GM23338 (cell line): ENCODE data around the gene UBE2E2. TPM values are rescaled to one million over a fixed set of nuclear protein-coding genes. Genes with fewer than 3 reads are reported as not detected.

Source experiments
- ATAC-seq: fragments of 200-7000 bp; cut with Tn5 transposase; 3 replicates; pipeline ENCODE4 v1.9.1; 2020
- DNase-seq: peaks from one replicate; pipeline ENCODE4 v3.0.0-alpha.2; 2015; ENCODE audit warnings: low spot score
- H2AFZ ChIP-seq: fragments of 200-600 bp; sonication (generic); 2 replicates; pipeline ENCODE4 v1.8.0; 2016; ENCODE audit warnings: antibody characterized with exemption, mild to moderate bottlenecking, moderate library complexity
- H3F3A ChIP-seq: fragments of 200-600 bp; sonication (generic); replicated peaks from 2 replicates; pipeline ENCODE4 v1.8.0; 2017; ENCODE audit warnings: antibody characterized with exemption, mixed run types, low read depth
- H3K27ac ChIP-seq: fragments of 200-600 bp; sonication (generic); 2 replicates; pipeline ENCODE4 v1.6.1; 2016; ENCODE audit warnings: low read depth
- H3K27me3 ChIP-seq: fragments of 200-600 bp; sonication (generic); 2 replicates; pipeline ENCODE4 v1.8.0; 2016; ENCODE audit warnings: mild to moderate bottlenecking, mixed run types, moderate library complexity; ENCODE audit not compliant: insufficient read depth
- H3K36me3 ChIP-seq: fragments of 200-600 bp; sonication (generic); 2 replicates; pipeline ENCODE4 v1.8.0; 2016; ENCODE audit warnings: mild to moderate bottlenecking; ENCODE audit not compliant: insufficient read depth
- H3K4me1 ChIP-seq: fragments of 200-600 bp; sonication (generic); 2 replicates; pipeline ENCODE4 v1.8.0; 2016; ENCODE audit warnings: mild to moderate bottlenecking, moderate library complexity; ENCODE audit not compliant: insufficient read depth
- H3K4me2 ChIP-seq: fragments of 200-600 bp; sonication (generic); 2 replicates; pipeline ENCODE4 v1.7.1; 2017; ENCODE audit warnings: mixed run types
- H3K4me3 ChIP-seq: fragments of 200-600 bp; sonication (generic); 2 replicates; pipeline ENCODE4 v1.6.1; 2016; ENCODE audit warnings: mixed run types
- H3K79me2 ChIP-seq: fragments of 200-600 bp; sonication (generic); replicated peaks from 2 replicates; pipeline ENCODE4 v1.8.0; 2017; ENCODE audit warnings: mild to moderate bottlenecking; ENCODE audit not compliant: insufficient read depth
- H3K9me2 ChIP-seq: fragments of 200-600 bp; sonication (generic); 2 replicates; pipeline ENCODE4 v1.8.0; 2017; ENCODE audit not compliant: insufficient read depth
- H4K20me1 ChIP-seq: fragments of 200-600 bp; sonication (generic); replicated peaks from 2 replicates; pipeline ENCODE4 v1.8.0; 2017; ENCODE audit warnings: mild to moderate bottlenecking; ENCODE audit not compliant: insufficient read depth
- H3K27ac Mint-ChIP-seq: 2 replicates; pipeline ENCODE4 v1.8.0; 2020; ENCODE audit warnings: inconsistent platforms, mild to moderate bottlenecking, moderate library complexity, mixed read lengths
- H3K27me3 Mint-ChIP-seq: 3 replicates; pipeline ENCODE4 v1.8.0; 2022; ENCODE audit warnings: low read depth, mild to moderate bottlenecking, moderate library complexity, mixed read lengths, inconsistent platforms; ENCODE audit not compliant: insufficient read depth, poor library complexity
- H3K36me3 Mint-ChIP-seq: 3 replicates; pipeline ENCODE4 v1.8.0; 2021; ENCODE audit warnings: low read depth, mild to moderate bottlenecking, inconsistent platforms, moderate library complexity, mixed read lengths
- H3K4me1 Mint-ChIP-seq: 3 replicates; pipeline ENCODE4 v1.8.0; 2020; ENCODE audit warnings: mild to moderate bottlenecking, inconsistent platforms, mixed read lengths
- H3K4me3 Mint-ChIP-seq: 3 replicates; pipeline ENCODE4 v1.8.0; 2021; ENCODE audit warnings: moderate library complexity, mild to moderate bottlenecking, inconsistent platforms, mixed read lengths
- H3K9me3 Mint-ChIP-seq: 3 replicates; pipeline ENCODE4 v1.8.0; 2020; ENCODE audit warnings: moderate library complexity, mild to moderate bottlenecking, inconsistent platforms, mixed read lengths
- CREB1 ChIP-seq: fragments of 250-450 bp; sonication (Bioruptor Pico); IDR thresholded peaks from 2 replicates; pipeline ENCODE4 v1.5.0; 2020; ENCODE audit warnings: low read depth, mild to moderate bottlenecking, moderate library complexity
- ETS1 ChIP-seq: IDR thresholded peaks from 2 replicates; pipeline ENCODE4 v1.6.1; 2016; ENCODE audit warnings: antibody characterized with exemption
- EZH2 ChIP-seq: fragments of 200-600 bp; sonication (generic); IDR thresholded peaks from one replicate; pipeline ENCODE4 v1.8.0; 2017; ENCODE audit warnings: antibody characterized with exemption, mild to moderate bottlenecking, low read depth; ENCODE audit not compliant: unreplicated experiment
- EZH2phosphoT487 ChIP-seq: fragments of 200-600 bp; sonication (generic); IDR thresholded peaks from one replicate; pipeline ENCODE4 v1.8.1; 2018; ENCODE audit warnings: antibody characterized with exemption; ENCODE audit not compliant: unreplicated experiment
- JUNB ChIP-seq: IDR thresholded peaks from one replicate; pipeline ENCODE4 v1.6.1; 2016; ENCODE audit warnings: antibody characterized with exemption; ENCODE audit not compliant: unreplicated experiment
- NANOG ChIP-seq: IDR thresholded peaks from 2 replicates; pipeline ENCODE4 v1.6.1; 2016; ENCODE audit warnings: antibody characterized with exemption, borderline replicate concordance
- POLR2AphosphoS5 ChIP-seq: IDR thresholded peaks from 2 replicates; pipeline ENCODE4 v1.6.1; 2016; ENCODE audit warnings: antibody characterized with exemption, low read depth
- REST ChIP-seq: IDR thresholded peaks from one replicate; pipeline ENCODE4 v1.6.1; 2018; ENCODE audit warnings: antibody characterized with exemption; ENCODE audit not compliant: unreplicated experiment
- STAT1 ChIP-seq: IDR thresholded peaks from one replicate; pipeline ENCODE4 v1.6.1; 2016; ENCODE audit warnings: antibody characterized with exemption; ENCODE audit not compliant: unreplicated experiment
- ZNF114 ChIP-seq: fragments of 250-450 bp; sonication (Bioruptor Pico); IDR thresholded peaks from 2 replicates; pipeline ENCODE4 v1.5.0; 2020; ENCODE audit warnings: mild to moderate bottlenecking, moderate library complexity
- ZNF331 ChIP-seq: fragments of 250-450 bp; sonication (Bioruptor Pico); IDR thresholded peaks from 2 replicates; pipeline ENCODE4 v1.5.0; 2020; ENCODE audit warnings: low read depth, mild to moderate bottlenecking, moderate library complexity
- polyA plus RNA-seq: library from polyadenylated mRNA; unstranded; fragments of >200 nt; fragmentation: Nextera tagmentation; extraction: Ambion mirVana; gene quantifications from 2 replicates; pipeline ENCODE4 v1.2.1, GENCODE V29; 2016
- total RNA-seq: library from RNA; depleted of rRNA; stranded (reverse); fragments of >200 nt; shearing (Covaris generic); gene quantifications from 2 replicates; pipeline ENCODE4 v1.2.3, GENCODE V29; 2014
- TF ChIP-seq, protein P1 (sequence below): fragments of 250-450 bp; sonication (Bioruptor Pico); IDR thresholded peaks from 2 replicates; pipeline ENCODE4 v1.5.0; 2020; ENCODE audit warnings: mild to moderate bottlenecking, moderate library complexity
- TF ChIP-seq, protein P2 (sequence below), 2 experiments: fragments of 200-600 bp in 1 of 2; sonication (generic) in 1 of 2; conservative IDR thresholded peaks; 2 replicates each; pipeline versions ENCODE4 v1.5.1 to v1.6.1; 2016 to 2017; ENCODE audit warnings: antibody characterized with exemption in 2 of 2, low read depth in 2 of 2, mild to moderate bottlenecking in 2 of 2, moderate library complexity in 1 of 2

The UBE2E2 gene
- total and polyA plus RNA-seq, 2 experiments from 2014 or later: 86.9 to 169 TPM

DNA sequence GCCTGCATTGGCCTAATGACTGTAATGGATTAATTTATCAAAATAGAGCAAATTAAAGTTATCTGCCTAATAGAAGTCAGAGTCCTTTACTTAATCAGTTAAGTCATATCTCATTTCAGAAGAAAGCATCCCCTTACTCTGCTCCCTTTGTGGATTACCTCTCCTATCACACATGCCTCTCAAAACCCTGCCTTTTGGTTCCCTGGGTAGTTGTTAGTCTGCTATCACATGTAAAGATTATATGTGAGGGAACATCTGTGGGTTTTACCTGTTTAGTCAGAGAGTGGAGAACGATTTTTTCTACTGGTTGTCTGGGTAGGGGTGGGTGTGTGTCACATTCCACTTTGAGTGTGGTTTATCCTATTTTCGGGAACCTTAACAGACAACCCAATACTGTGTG lies 16.4 kb downstream of the UBE2E2 start:
- H3F3A ChIP-seq: no peaks in the 10 kb centered on the region
- no peaks in the 10 kb centered on the region for H3K27me3 Mint-ChIP-seq
- peaks cover 4% of the 10 kb centered on the region; the same call in 1 of the 2 replicates for H3K9me2 ChIP-seq
- TF ChIP-seq NANOG (no peak), EZH2 (no peak), ZNF114 (CRISPR knock-in tag) (no peak), STAT1 (no peak), ZNF331 (CRISPR knock-in tag) (no peak), REST (no peak), ETS1 (no peak), EZH2phosphoT487 (no peak), POLR2AphosphoS5 (no peak), CREB1 (CRISPR knock-in tag) (no peak), JUNB (no peak)
- TF ChIP-seq, protein P1, sequence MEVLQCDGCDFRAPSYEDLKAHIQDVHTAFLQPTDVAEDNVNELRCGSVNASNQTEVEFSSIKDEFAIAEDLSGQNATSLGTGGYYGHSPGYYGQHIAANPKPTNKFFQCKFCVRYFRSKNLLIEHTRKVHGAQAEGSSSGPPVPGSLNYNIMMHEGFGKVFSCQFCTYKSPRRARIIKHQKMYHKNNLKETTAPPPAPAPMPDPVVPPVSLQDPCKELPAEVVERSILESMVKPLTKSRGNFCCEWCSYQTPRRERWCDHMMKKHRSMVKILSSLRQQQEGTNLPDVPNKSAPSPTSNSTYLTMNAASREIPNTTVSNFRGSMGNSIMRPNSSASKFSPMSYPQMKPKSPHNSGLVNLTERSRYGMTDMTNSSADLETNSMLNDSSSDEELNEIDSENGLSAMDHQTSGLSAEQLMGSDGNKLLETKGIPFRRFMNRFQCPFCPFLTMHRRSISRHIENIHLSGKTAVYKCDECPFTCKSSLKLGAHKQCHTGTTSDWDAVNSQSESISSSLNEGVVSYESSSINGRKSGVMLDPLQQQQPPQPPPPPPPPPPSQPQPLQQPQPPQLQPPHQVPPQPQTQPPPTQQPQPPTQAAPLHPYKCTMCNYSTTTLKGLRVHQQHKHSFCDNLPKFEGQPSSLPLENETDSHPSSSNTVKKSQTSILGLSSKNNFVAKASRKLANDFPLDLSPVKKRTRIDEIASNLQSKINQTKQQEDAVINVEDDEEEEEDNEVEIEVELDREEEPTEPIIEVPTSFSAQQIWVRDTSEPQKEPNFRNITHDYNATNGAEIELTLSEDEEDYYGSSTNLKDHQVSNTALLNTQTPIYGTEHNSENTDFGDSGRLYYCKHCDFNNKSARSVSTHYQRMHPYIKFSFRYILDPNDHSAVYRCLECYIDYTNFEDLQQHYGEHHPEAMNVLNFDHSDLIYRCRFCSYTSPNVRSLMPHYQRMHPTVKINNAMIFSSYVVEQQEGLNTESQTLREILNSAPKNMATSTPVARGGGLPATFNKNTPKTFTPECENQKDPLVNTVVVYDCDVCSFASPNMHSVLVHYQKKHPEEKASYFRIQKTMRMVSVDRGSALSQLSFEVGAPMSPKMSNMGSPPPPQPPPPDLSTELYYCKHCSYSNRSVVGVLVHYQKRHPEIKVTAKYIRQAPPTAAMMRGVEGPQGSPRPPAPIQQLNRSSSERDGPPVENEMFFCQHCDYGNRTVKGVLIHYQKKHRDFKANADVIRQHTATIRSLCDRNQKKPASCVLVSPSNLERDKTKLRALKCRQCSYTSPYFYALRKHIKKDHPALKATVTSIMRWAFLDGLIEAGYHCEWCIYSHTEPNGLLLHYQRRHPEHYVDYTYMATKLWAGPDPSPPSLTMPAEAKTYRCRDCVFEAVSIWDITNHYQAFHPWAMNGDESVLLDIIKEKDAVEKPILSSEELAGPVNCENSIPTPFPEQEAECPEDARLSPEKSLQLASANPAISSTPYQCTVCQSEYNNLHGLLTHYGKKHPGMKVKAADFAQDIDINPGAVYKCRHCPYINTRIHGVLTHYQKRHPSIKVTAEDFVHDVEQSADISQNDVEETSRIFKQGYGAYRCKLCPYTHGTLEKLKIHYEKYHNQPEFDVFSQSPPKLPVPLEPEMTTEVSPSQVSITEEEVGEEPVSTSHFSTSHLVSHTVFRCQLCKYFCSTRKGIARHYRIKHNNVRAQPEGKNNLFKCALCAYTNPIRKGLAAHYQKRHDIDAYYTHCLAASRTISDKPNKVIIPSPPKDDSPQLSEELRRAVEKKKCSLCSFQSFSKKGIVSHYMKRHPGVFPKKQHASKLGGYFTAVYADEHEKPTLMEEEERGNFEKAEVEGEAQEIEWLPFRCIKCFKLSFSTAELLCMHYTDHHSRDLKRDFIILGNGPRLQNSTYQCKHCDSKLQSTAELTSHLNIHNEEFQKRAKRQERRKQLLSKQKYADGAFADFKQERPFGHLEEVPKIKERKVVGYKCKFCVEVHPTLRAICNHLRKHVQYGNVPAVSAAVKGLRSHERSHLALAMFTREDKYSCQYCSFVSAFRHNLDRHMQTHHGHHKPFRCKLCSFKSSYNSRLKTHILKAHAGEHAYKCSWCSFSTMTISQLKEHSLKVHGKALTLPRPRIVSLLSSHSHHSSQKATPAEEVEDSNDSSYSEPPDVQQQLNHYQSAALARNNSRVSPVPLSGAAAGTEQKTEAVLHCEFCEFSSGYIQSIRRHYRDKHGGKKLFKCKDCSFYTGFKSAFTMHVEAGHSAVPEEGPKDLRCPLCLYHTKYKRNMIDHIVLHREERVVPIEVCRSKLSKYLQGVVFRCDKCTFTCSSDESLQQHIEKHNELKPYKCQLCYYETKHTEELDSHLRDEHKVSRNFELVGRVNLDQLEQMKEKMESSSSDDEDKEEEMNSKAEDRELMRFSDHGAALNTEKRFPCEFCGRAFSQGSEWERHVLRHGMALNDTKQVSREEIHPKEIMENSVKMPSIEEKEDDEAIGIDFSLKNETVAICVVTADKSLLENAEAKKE (CRISPR knock-in tag): no peak
- TF ChIP-seq, protein P2, sequence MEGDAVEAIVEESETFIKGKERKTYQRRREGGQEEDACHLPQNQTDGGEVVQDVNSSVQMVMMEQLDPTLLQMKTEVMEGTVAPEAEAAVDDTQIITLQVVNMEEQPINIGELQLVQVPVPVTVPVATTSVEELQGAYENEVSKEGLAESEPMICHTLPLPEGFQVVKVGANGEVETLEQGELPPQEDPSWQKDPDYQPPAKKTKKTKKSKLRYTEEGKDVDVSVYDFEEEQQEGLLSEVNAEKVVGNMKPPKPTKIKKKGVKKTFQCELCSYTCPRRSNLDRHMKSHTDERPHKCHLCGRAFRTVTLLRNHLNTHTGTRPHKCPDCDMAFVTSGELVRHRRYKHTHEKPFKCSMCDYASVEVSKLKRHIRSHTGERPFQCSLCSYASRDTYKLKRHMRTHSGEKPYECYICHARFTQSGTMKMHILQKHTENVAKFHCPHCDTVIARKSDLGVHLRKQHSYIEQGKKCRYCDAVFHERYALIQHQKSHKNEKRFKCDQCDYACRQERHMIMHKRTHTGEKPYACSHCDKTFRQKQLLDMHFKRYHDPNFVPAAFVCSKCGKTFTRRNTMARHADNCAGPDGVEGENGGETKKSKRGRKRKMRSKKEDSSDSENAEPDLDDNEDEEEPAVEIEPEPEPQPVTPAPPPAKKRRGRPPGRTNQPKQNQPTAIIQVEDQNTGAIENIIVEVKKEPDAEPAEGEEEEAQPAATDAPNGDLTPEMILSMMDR (conservative IDR thresholded peaks at IDR 0.05; ENCODE audit: low read depth in 2 of 2): no peak
- no peaks in the 10 kb centered on the region for H3K36me3 ChIP-seq
- H3K27ac Mint-ChIP-seq: no peak overlapping the region
- peaks cover 93% of the 10 kb centered on the region for H3K79me2 ChIP-seq
- peaks cover 5% of the 10 kb centered on the region; the same call in 2 of the 3 replicates for H3K4me1 Mint-ChIP-seq
- H3K27ac ChIP-seq: no peak overlapping the region
- H3K4me1 ChIP-seq: no peaks in the 10 kb centered on the region
- ATAC-seq: no peak
- no peak overlapping the region for H3K4me3 Mint-ChIP-seq
- H3K4me3 ChIP-seq: no peak overlapping the region
- peaks cover 9% of the 10 kb centered on the region; the same call in 2 of the 3 replicates for H3K9me3 Mint-ChIP-seq
- DNase-seq: no peak
- H3K27me3 ChIP-seq: no peaks in the 10 kb centered on the region
- H3K36me3 Mint-ChIP-seq: peaks cover 16% of the 10 kb centered on the region
- no peak overlapping the region for H2AFZ ChIP-seq
- H3K4me2 ChIP-seq: no peak overlapping the region
- peaks cover 3% of the 10 kb centered on the region; the same call in 1 of the 2 replicates for H4K20me1 ChIP-seq
